Stimulated activated CD8-positive, alpha-beta memory T cell treated with anti-CD3 and anti-CD28 coated beads, Interleukin-12 subunit alpha, Interleukin-12 subunit beta, amount 100 ng/mL, for 4 hours (primary cell): ENCODE data around the gene BCL2L2.

Experiments
- DNase-seq: peaks from one replicate; pipeline ENCODE4 v3.0.0-alpha.2; 2020; ENCODE audit warnings: low read depth

BCL2L2 gene

DNA sequence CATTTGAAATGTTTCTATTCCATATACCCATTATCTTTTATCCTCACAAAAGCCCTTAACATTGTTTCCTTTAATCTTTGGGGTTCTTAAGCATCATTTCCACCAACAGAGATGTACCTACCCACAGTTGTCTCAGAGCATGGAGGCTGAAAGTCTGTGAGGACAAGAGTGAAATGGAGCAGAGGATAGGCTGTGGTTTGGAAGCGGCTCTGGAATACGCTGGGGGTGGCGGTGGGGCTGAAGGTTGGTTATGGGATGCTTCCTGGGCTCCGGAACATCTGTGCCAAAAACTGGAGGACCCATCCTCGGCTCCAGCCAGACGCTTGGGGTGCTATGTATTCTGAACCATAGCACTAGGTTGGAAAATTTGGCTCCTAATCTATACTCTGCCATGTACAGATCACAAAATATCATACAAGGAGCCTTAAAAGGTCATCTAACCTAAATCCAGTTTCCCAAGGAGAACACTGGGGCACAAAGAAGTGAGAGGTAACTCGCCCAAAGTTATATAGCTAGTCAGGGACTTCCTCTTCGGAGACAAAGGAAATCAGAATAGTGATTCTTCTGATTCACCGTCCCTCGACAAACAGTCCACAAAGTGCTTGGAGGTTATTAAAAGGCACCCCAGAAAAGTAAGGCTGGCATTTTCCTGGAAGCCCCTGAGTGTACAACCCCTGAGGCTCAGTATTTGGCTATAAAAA lies 6.5 kb upstream of the BCL2L2 start:
- no peak for DNase-seq

DNA sequence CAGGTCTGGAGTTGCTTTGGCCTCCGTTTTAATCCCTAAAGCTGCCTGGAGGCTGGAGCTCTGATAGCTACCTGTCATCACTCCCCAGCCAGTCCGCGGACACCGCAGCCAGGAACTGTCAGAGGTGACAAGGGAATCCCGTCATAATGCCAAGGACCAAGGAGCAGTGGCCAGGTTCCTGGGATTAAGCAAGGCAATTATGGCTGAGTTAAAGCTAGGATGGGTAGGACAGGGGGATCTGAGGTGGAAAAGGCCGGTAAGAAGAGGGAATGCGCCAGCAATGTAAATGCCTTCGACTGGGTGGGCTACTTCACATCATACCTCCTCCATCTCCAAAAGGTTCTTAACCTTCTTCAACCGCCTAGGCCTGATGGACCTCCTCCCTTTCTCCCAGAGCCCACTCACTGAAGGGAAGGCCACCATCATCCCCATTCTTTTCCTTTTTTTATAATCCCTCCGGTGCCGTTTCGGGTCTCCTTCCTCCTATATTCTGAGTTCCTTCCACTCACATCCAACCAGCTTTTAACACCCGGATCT lies 5.9 kb upstream of the BCL2L2 start:
- DNase-seq: no peak

DNA sequence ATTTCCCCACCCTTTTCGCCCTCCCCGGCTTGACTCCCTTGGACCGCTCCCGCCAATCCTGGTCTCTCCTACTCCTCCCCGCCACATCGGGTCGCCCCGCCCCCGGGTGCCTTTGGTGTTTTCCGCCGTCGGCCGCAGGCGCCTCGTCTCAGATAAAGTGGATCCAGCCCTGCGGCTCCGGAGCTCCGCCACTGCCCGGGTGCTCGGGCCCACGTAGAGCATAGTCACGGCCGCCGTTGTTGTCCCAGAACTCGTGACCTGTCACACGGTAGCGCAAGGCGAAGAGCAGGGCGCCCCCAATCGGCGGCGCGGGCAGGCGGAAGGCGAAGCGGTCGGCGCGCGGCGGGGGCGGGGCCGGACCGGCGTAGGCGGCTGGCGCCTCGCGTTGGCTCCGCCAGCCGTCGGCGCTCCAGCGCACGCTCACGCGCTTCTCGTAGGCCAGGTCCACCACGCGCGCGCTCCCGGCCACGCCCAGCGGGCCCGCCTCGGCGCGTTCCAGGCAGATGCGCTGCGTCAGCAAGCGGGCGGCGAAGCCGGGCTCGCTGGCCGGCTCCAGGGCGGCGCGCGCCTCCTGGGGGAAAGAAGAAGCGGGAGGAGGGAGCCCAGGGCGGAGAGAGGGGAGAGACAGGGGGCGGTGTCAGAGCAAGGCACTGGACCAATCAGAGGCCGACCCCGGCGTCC lies 5.2 kb upstream of the BCL2L2 start:
- peak; percentile 98 for DNase-seq

DNA sequence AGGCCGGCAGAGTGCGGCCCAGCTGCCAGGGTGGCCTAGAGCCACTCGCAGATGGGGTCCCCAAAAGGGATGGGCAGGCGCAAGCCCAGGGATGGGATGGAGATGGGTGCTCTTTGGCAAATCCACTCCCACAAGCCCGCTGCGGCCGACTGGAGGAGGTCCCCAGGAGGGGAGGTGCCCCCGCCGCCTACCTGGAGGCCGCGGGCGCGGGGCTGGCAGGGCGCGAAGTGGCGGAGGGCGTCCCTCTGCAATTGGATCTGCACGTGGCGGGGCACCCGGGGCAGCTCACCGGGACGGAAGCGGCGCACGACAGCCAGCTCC lies 4.7 kb upstream of the BCL2L2 start:
- DNase-seq: no peak

DNA sequence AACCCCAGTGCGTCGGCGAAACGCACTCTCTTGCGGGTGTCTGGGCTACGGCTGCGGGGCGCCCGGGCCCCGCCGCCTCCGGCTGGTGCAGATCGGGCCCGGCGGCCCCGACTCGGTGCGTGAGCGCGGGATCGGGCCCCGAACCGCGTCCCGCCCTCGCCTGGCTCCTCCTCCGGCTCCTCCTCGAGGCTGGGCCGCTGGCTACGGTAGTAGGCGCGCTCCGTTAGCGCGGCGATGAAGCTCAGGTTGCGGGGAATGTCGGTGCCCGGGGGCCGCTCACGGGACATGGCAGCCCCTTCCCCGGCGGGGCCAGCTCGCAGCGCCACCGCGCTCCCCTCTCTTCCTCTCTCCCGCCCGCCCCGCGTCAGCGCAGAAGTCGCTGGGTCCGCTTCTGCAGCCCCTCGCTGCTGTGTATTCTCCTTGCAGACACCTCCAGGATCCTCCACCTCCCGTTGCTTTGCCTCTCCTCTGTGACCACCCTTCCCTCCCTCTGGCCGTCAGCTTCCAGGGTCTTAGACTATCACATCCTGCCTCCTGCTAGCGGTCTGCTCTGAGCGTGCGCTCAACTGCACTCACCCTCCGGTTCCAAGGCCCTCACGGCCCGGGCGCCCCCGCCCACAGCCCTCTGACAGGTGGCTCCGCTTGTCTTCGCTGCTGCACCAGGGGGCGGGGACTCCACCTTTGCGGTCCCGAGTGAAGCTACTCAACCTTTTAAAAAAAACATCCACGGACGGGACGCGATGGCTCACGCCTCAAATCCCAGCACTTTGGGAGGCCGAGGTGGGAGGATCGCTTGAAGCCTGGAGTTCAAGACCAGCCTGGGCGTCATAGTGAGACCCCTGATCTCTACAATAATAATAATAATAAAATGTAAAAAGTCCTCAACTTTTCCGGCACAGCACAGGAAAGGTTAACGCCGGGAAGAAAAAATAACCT lies 4.1 kb upstream of the BCL2L2 start, which contains the start of gene PPP1R3E:
PPP1R3E (minus strand) TSS at position 570 of the 936 bp plus-strand sequence; CDS start at position 287, 283 bp downstream.
- DNase-seq: peak; percentile 76

DNA sequence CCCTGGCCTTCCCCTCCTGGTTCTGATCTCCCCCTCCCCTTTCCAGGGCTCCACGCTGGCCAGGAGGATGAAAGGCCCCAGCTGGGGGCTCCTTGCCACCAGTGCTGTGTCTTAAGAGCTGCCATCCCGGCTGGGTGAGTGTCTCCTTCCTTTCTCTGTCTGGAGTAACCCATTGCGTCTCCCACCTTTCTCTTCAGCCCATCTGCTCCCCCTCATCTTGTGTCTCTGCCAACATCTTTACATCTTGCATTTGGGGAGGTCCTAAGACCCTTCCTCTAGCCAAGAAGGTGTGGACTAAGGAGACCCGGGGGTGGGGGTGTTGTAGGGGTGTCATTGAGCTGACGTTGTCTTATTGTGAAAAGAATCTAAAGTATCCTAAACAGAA lies 505 bp downstream of the BCL2L2 start:
- no peak for DNase-seq

DNA sequence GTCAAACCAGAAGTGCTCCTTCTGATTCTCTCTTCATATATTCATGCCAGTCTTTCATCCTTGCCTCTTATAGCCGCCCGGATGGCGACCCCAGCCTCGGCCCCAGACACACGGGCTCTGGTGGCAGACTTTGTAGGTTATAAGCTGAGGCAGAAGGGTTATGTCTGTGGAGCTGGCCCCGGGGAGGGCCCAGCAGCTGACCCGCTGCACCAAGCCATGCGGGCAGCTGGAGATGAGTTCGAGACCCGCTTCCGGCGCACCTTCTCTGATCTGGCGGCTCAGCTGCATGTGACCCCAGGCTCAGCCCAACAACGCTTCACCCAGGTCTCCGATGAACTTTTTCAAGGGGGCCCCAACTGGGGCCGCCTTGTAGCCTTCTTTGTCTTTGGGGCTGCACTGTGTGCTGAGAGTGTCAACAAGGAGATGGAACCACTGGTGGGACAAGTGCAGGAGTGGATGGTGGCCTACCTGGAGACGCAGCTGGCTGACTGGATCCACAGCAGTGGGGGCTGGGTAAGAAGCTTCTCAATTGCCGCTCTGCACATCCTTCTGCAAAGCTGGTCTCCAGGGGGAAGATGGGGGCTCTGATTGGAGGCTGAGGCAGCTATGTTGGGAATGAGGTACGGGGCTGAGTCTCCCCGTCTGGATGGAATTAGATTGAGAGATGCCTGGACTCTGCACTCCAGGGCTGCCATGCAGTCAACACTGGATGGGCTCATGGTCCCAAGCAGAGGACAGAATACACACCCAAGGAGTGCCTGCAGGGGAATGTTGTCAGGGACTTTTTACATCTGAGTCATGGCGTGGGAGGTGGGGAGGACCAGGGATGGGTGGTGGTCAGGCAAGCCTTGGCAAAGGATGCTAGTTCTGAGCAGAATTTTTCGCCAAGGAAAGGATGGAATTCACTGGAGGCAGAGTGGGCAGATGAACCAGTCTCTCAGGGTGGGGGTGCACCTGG lies 1.3 kb downstream of the BCL2L2 start:
- no peak for DNase-seq

DNA sequence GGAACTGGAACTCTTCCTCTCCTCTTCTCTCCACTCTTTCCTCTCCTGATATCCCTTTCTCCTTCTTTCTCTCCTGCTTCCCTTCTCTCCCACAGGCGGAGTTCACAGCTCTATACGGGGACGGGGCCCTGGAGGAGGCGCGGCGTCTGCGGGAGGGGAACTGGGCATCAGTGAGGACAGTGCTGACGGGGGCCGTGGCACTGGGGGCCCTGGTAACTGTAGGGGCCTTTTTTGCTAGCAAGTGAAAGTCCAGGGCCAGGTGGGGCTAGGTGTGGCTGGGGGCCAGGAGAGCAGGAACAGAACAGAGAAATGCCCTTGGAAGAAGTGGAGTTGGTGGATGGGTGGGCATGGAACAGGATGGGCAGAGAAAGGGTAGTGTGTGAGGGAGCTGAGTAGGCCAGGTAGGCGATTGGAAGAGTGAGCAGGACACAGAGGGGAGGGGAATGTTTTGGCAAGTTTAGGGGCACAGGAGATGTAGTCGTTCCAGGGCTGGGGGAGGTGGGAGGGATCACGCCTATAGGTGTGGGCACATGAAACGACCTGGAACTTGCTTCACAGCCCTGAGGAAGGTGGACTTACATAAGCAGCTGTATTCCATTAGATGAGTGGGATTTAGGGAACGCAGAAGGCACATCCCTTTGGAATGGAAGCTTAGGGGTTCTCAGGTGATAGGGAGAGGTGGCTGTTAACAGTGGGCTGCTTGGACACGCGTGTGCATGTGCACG lies 2.2 kb downstream of the BCL2L2 start:
- DNase-seq: no peak

DNA sequence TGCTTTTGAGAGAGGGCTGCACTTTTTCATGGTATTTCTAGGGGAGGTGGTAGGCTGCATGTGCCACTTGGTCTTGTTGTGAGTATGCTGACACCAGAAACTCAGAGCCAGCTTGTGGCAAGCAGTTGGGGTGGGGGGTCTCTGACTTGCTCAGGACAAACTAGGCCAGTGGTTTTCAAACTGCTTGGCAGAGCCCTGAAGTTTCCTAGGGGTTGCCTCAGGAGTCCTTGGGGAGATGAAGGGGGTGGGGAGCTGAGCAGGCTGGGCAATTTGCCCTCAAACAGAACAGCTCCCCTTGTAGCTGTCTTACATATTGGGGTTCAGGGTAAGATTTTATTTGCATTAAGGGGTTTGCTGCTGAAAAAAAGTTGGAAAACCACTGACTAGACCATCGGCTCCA lies 3.9 kb downstream of the BCL2L2 start:
- no peak for DNase-seq

DNA sequence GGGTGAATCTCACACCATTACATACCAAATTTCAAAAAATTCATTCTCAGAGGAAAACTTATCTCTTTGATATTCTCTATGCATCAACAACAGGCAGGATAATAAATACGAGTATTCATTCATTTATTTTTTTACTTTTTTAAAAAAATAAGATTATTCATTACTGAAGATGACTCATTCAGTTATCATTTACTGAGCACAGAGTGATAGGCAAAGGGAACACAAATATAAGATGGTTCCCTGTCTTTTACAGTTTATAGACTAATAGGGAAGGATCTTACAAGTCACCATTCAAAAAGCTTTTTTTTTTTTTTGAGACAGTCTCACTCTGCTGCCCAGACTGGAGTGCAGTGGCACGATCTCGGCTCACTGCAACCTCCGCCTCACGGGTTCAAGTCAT lies 9.7 kb downstream of the BCL2L2 start:
- DNase-seq: no peak

DNA sequence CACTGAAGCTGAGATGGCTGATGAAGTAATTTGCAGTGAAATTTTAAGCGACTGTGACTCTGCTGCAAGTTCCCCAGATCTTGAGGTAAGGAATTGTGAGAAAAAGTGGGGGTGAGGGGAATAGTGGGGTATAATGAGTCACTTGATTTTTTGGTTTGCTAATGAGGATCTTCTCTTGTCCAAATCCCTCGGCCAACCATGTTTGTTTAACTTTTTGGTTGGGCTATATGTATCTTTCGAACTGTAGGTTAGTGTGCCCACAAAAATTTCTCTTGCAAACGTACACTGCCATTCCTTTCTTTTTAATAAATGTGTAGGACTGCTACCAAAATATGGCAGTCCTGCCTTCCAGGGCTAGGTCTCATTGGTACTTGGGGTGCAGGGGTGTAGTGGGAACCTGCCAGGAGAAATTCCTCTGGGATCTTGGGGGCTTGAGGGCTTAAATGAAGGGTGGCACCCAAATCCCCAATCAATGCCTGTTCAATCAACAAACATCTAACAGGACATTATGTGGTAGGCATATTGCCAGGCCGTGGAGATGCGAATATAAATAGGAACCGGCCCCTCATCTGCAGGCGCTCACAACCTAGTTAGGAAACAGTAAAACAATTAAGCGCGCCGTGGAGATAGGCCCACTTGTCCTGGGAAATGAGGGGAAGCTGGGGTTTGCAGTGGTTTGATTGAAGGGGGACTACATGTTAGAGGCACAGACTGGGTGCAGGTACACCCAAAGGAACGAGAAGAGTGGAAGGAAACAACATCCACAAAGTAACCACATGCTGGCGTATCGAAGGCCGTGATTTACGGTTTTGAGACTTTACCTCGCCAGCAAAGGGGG lies 13.3 kb downstream of the BCL2L2 start:
- no peak for DNase-seq

DNA sequence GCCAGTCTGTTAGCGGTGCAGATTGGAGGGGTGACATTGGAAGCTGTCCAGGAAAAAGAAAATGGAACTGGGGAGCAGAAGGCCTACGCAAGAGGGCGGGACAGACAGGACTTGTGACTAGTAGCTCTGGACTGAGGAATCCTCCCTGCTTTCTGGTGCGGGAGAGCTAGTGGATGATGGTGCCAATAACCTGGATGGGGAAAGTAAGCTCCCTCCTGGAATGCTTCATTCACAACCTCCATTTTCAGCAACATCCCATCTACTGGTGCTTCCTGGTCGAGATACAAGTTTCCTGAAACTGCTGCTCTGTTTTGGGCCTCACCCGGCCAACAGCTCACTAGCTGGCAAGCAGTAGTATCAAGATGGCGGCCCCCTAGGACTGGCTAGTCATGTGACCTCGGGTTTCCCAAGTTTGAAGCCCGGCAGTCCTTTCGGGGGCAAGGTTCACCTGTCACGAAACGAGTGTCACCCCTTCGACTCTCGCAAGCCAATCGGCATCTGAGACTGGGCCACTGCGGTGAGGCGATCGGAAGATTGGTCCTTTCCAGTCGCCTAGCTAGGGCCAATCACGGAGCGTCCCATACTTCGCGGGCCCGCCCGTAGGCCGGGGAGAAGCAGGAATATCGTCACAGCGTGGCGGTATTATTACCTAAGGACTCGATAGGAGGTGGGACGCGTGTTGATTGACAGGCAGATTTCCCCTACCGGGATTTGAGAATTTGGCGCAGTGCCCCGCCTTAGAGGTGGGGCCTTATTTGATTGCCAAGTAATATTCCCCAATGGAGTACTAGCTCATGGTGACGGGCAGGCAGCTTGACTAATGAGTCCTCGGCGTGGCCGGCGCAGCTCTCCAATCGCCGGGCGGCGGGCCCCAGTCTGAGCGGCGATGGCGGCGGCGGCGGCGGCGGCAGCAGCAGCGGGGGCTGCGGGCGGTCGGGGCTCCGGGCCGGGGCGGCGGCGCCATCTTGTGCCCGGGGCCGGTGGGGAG lies 14.2 kb downstream of the BCL2L2 start, which contains the start of gene PABPN1:
PABPN1 (plus strand) TSS at position 874 of the 988 bp plus-strand sequence; CDS start at position 887, 13 bp downstream.
- DNase-seq: peak; percentile 92

DNA sequence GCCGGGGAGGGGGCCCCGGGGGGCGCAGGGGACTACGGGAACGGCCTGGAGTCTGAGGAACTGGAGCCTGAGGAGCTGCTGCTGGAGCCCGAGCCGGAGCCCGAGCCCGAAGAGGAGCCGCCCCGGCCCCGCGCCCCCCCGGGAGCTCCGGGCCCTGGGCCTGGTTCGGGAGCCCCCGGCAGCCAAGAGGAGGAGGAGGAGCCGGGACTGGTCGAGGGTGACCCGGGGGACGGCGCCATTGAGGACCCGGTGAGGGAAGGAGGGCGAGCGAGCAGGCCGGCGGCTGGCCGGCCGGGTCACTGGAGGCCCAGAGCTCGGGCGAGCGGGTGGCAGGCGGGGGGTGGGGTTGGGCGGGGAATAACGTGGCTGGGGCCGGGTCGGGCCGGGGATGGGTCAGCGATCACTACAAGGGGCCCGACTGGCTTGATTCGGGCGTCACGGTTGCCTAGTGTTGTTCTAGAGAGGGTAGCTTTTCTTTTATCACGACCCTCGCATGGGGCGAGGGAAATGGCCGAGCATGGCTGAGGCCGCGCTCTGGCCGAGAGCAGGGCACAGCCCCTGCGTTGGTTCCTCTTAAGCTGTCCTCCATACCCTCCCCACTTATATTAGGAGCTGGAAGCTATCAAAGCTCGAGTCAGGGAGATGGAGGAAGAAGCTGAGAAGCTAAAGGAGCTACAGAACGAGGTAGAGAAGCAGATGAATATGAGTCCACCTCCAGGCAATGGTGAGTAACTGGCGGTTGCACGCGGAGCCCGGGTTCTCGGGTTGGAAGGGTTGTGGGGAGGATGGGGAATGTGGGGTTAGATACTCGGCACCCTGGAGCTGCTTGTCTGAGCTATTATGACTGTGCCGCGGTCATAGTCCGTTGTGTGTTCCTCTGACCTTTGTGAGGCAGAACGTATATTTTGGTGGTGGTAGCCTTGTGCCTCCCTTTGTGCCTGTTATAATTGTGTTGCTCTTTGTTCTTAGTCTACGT lies 15.2 kb downstream of the BCL2L2 start:
- DNase-seq: no peak

DNA sequence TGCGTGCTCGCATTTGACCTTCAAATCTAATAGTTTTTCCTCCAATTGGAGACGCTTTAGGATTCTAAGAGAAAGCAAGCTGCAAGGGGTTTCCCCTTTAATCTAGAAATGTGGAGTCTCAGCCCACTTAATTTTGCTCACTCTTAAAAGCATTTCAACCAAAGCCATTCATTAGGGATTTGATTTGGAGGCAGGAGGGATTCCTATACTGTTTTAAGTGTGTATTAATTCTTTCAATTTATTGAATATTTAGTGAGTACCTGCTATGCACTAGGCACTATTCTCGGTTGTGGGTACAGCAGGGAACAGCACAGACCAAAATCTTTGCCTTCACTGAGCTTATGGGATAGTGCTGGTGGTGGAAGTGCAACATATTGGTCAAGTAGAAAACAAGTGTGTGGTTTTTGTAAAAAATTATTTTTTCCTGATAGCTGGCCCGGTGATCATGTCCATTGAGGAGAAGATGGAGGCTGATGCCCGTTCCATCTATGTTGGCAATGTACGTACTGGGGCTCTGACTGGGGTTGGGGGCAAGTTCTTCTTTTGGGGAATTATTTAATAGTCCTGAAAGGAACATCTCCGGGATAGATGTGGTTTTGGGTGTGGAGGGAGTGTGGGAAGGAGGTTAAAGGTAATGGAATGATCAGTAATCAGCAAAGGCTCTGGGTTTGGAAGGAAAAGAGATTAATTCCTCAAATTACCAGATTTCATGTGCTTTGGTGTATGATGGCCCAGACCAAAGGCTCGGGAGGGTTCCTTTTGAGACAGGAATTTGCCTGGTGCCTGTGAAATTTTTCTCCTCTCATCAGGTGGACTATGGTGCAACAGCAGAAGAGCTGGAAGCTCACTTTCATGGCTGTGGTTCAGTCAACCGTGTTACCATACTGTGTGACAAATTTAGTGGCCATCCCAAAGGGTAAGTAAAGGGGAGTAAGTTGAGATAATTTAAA lies 16.2 kb downstream of the BCL2L2 start:
- no peak for DNase-seq

DNA sequence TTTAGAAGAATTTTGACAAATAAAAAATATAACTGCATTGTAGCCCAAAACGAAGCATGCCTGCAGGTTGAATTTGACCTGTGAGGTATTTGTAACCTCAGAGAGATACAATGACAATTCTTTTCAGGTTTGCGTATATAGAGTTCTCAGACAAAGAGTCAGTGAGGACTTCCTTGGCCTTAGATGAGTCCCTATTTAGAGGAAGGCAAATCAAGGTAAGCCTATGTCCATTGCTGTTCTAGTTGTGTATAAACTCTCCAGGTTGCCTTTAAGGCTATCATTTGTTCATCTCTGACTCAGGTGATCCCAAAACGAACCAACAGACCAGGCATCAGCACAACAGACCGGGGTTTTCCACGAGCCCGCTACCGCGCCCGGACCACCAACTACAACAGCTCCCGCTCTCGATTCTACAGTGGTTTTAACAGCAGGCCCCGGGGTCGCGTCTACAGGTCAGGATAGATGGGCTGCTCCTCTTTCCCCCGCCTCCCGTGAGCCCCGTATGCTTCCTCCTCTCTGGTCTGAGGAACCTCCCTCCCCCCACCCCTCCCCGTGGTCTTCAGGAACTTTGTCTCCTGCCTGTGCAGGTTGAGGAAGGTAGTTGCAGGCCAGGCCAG lies 17.3 kb downstream of the BCL2L2 start:
- no peak for DNase-seq

DNA sequence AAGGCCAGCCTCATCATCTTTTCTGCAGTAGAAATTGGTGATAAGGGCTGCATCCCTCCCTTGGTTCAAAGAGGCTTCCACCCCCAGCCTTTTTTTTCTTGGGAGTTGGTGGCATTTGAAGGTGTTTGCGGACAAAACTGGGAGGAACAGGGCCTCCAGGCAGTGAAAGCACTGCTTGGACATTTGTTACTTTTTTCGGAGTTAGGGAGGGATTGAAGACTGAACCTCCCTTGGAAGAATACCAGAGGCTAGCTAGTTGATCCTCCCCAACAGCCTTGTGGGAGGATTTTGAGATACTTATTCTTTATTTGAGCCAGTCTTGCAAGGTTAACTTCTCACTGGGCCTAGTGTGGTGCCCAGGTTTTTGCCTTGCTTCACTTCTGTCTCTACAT lies 17.8 kb downstream of the BCL2L2 start:
- DNase-seq: no peak
